ENCODE data around the gene HLA-DQB2.

DNA sequence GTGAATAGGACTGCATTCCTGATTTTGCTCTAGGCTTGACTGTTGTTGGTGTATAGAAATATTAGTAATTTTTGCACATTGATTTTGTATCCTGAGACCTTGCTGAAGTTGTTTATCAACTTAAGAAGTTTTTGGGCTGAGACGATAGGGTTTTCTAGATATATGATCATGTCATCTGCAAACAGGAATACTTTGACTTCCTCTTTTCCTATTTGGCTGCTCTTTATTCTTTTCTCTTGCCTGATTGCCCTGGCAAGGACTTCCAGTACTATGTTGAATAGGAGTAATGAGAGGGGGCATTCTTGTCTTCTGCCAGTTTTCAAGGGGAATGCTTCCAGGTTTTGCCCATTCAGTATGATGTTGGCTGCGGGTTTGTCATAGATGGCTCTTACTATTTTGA, 40.1 kb upstream of the HLA-DQB2 start:
- TF ChIP-seq EZH2 (IDR thresholded peaks at IDR 0.05), result no peak
- no peak for TF ChIP-seq FOXP2 (optimal IDR thresholded peaks at IDR 0.05; ENCODE audit: control extremely low read depth, extremely low read length, insufficient read depth)

All from SK-N-MC (cell line).